ENCODE results near the gene GNAI3.

DNA sequence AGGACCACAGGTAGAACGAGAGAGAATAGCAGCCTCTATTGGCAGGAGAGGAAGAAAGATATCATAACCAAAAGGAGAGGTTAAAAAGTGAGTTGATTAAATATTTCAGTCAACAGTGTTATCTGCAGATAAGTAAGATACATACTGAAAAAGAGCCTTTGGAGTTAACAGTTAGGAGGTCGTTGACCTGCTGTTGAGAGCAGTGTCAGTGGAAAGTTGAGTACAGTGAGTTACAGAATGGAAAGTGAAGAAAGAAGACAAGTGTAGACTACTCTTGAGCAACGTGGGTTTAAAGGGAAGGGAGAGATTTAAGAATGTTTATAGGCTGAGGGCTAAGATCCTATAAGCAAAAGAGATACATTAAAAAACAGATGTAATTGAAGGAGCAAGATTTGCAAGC is 40.8 kb downstream of the GNAI3 start:
- TF ChIP-seq, protein P1, sequence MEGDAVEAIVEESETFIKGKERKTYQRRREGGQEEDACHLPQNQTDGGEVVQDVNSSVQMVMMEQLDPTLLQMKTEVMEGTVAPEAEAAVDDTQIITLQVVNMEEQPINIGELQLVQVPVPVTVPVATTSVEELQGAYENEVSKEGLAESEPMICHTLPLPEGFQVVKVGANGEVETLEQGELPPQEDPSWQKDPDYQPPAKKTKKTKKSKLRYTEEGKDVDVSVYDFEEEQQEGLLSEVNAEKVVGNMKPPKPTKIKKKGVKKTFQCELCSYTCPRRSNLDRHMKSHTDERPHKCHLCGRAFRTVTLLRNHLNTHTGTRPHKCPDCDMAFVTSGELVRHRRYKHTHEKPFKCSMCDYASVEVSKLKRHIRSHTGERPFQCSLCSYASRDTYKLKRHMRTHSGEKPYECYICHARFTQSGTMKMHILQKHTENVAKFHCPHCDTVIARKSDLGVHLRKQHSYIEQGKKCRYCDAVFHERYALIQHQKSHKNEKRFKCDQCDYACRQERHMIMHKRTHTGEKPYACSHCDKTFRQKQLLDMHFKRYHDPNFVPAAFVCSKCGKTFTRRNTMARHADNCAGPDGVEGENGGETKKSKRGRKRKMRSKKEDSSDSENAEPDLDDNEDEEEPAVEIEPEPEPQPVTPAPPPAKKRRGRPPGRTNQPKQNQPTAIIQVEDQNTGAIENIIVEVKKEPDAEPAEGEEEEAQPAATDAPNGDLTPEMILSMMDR (IDR thresholded peaks at IDR 0.05), result no peak
- TF ChIP-seq POLR2AphosphoS5 (IDR thresholded peaks at IDR 0.05; ENCODE audit: insufficient read depth in 1 of 2, low read depth in 1 of 2), result no peak

All from vagina (tissue), 2 donors.